ENCODE measurements around the gene C3orf20.
"Not testable (repeated sequence)": the region's sequence is repeated elsewhere in the genome, so short reads cannot be mapped to it uniquely, and the experiment has no call there.

Gene C3orf20

GRCh38 chr3:14798231-14798630 lies 123.3 kb downstream of the C3orf20 start:
- DNase-seq (ENCODE audit: low spot score), result no peak

GRCh38 chr3:14799146-14799545 lies 124.2 kb downstream of the C3orf20 start:
- no peak for DNase-seq (ENCODE audit: low spot score)

- DNase-seq (ENCODE audit: low spot score), result no peak
These were observed 126.1 kb downstream of the C3orf20 start for GRCh38 chr3:14801031-14801430.

GRCh38 chr3:14801668-14802380 lies 126.9 kb downstream of the C3orf20 start:
- DNase-seq (ENCODE audit: low spot score), result no peak

GRCh38 chr3:14802381-14802731 lies 127.4 kb downstream of the C3orf20 start:
- no peak for DNase-seq (ENCODE audit: low spot score)

GRCh38 chr3:14803101-14803980 lies 128.4 kb downstream of the C3orf20 start:
- DNase-seq (ENCODE audit: low spot score), result no peak

- no peak for DNase-seq (ENCODE audit: low spot score)
These were observed 129.3 kb downstream of the C3orf20 start for GRCh38 chr3:14803981-14804834.

- DNase-seq (ENCODE audit: low spot score), result no peak
These were observed 130.2 kb downstream of the C3orf20 start for GRCh38 chr3:14804835-14805780.

GRCh38 chr3:14805961-14806537 lies 131.1 kb downstream of the C3orf20 start:
- no peak for DNase-seq (ENCODE audit: low spot score)

GRCh38 chr3:14806641-14807263 lies 131.8 kb downstream of the C3orf20 start:
- no peak for DNase-seq (ENCODE audit: low spot score)

- no peak for DNase-seq (ENCODE audit: low spot score)
These were observed 133.1 kb downstream of the C3orf20 start for GRCh38 chr3:14808025-14808424.

- DNase-seq (ENCODE audit: low spot score), result no peak
These were observed 133.7 kb downstream of the C3orf20 start for GRCh38 chr3:14808502-14809266.

GRCh38 chr3:14809611-14810010 lies 134.7 kb downstream of the C3orf20 start:
- DNase-seq (ENCODE audit: low spot score), result not testable (repeated sequence)

GRCh38 chr3:14810070-14810791 lies 135.3 kb downstream of the C3orf20 start:
- no peak for DNase-seq (ENCODE audit: low spot score)

GRCh38 chr3:14810801-14811661 lies 136.1 kb downstream of the C3orf20 start:
- DNase-seq (ENCODE audit: low spot score), result no peak

GRCh38 chr3:14811684-14812083 lies 136.7 kb downstream of the C3orf20 start:
- no peak for DNase-seq (ENCODE audit: low spot score)

- DNase-seq (ENCODE audit: low spot score), result no peak
These were observed 137.4 kb downstream of the C3orf20 start for GRCh38 chr3:14812196-14812790.
